IMR-90 (cell line): ENCODE data around the gene NR2C2. TPM values are rescaled to one million over a fixed set of nuclear protein-coding genes. Genes with fewer than 3 reads are reported as not detected.

Experiments
- ATAC-seq: fragments of 200-7000 bp; cut with Tn5 transposase; 2 replicates; pipeline ENCODE4 v1.9.1; 2020; ENCODE audit warnings: low read depth, mild to moderate bottlenecking, moderate library complexity
- BruUV-seq: library from RNA; stranded (reverse); fragments of 400-500 nt; replicated peaks from 2 replicates; lab custom pipeline; 2021; lab: Mats Ljungman, UMichigan
- CTCF ChIA-PET: fragments of 300-600 bp; formaldehyde crosslinking; extraction: SDS; loops from one replicate; lab custom pipeline; 2021; ENCODE audit warnings: antibody characterized with exemption; lab: Yijun Ruan, JAX
- POLR2A ChIA-PET: fragments of 300-600 bp; sonication (Branson Sonifier 250); formaldehyde crosslinking; loops from one replicate; lab custom pipeline; 2022; ENCODE audit warnings: antibody characterized with exemption; ENCODE audit not compliant: unreplicated experiment; lab: Charles Lee
- DNase-seq: peaks from one replicate; pipeline ENCODE4 v3.0.0; 2013
- H2AFZ ChIP-seq: replicated peaks from 2 replicates; pipeline ENCODE3; 2013; ENCODE audit warnings: low read length, mild to moderate bottlenecking; ENCODE audit not compliant: poor library complexity
- H2AK5ac ChIP-seq: 2 replicates; pipeline ENCODE4 v1.6.1; 2013; ENCODE audit warnings: low read depth, low read length, inconsistent platforms
- H2AK9ac ChIP-seq: replicated peaks from 2 replicates; pipeline ENCODE3; 2013; ENCODE audit warnings: mild to moderate bottlenecking, low read depth, low read length, moderate library complexity; ENCODE audit not compliant: poor library complexity
- H2BK120ac ChIP-seq: 2 replicates; pipeline ENCODE4 v1.6.1; 2013; ENCODE audit warnings: low read depth, low read length, inconsistent platforms
- H2BK15ac ChIP-seq: 3 replicates; pipeline ENCODE4 v1.6.1; 2013; ENCODE audit warnings: low read depth, low read length, inconsistent platforms
- H2BK20ac ChIP-seq: 2 replicates; pipeline ENCODE4 v1.6.1; 2013; ENCODE audit warnings: low read depth, mild to moderate bottlenecking, inconsistent platforms, low read length, moderate library complexity
- H2BK5ac ChIP-seq: 2 replicates; pipeline ENCODE4 v1.6.1; 2013; ENCODE audit warnings: mild to moderate bottlenecking, low read depth, low read length, inconsistent platforms; ENCODE audit not compliant: poor library complexity, severe bottlenecking
- H3K14ac ChIP-seq: replicated peaks from 2 replicates; pipeline ENCODE4 v1.6.1; 2013; ENCODE audit warnings: low read depth, low read length, inconsistent platforms
- H3K18ac ChIP-seq: 2 replicates; pipeline ENCODE4 v1.6.1; 2013; ENCODE audit warnings: low read depth, low read length, control low read depth
- H3K23ac ChIP-seq: 2 replicates; pipeline ENCODE4 v1.6.1; 2013; ENCODE audit warnings: low read depth, low read length, inconsistent platforms
- H3K27ac ChIP-seq: 2 replicates; pipeline ENCODE4 v1.5.1; 2013; ENCODE audit warnings: mild to moderate bottlenecking, control low read depth, low read length; ENCODE audit not compliant: insufficient read depth
- H3K27me3 ChIP-seq: 2 replicates; pipeline ENCODE4 v1.6.1; 2013; ENCODE audit warnings: low read length; ENCODE audit not compliant: control insufficient read depth, insufficient read depth
- H3K36me3 ChIP-seq: 2 replicates; pipeline ENCODE4 v1.6.1; 2013; ENCODE audit warnings: low read length, mixed read lengths; ENCODE audit not compliant: control insufficient read depth, insufficient read depth
- H3K4ac ChIP-seq: 2 replicates; pipeline ENCODE4 v1.6.1; 2013; ENCODE audit warnings: low read depth, low read length, inconsistent platforms
- H3K4me1 ChIP-seq: 2 replicates; pipeline ENCODE4 v1.6.1; 2013; ENCODE audit warnings: low read length, mixed read lengths; ENCODE audit not compliant: control insufficient read depth, insufficient read depth
- H3K4me2 ChIP-seq: 2 replicates; pipeline ENCODE4 v1.6.1; 2013; ENCODE audit warnings: low read depth, mild to moderate bottlenecking, control low read depth, low read length, moderate library complexity
- H3K4me3 ChIP-seq: 2 replicates; pipeline ENCODE4 v1.5.1; 2013; ENCODE audit warnings: low read depth, mild to moderate bottlenecking, control low read depth, low read length, moderate library complexity; ENCODE audit not compliant: insufficient read depth
- H3K56ac ChIP-seq: 2 replicates; pipeline ENCODE4 v1.6.1; 2013; ENCODE audit warnings: low read length, inconsistent platforms; ENCODE audit not compliant: insufficient read depth; ENCODE audit errors: extremely low read depth
- H3K79me1 ChIP-seq, 2 experiments: 2 replicates each; pipeline ENCODE4 v1.6.1; 2013; ENCODE audit warnings: low read length in 2 of 2, inconsistent platforms in 1 of 2, low read depth in 1 of 2
- H3K9ac ChIP-seq: 2 replicates; pipeline ENCODE4 v1.6.1; 2013; ENCODE audit warnings: low read depth, low read length, control low read depth
- H3K9me1 ChIP-seq: 2 replicates; pipeline ENCODE4 v1.6.1; 2013; ENCODE audit warnings: low read length, inconsistent platforms; ENCODE audit not compliant: insufficient read depth
- H3K9me3 ChIP-seq: 2 replicates; pipeline ENCODE4 v1.6.1; 2013; ENCODE audit warnings: low read length; ENCODE audit not compliant: control insufficient read depth, insufficient read depth
- H4K20me1 ChIP-seq: 2 replicates; pipeline ENCODE4 v1.6.1; 2013; ENCODE audit warnings: low read length, inconsistent platforms; ENCODE audit not compliant: insufficient read depth
- H4K5ac ChIP-seq: 2 replicates; pipeline ENCODE4 v1.6.1; 2013; ENCODE audit warnings: mild to moderate bottlenecking, low read depth, low read length, control low read depth
- H4K8ac ChIP-seq, 2 experiments: 2 replicates each; pipeline ENCODE4 v1.6.1; 2013; ENCODE audit warnings: low read depth in 2 of 2, low read length in 2 of 2, control low read depth in 1 of 2, inconsistent platforms in 1 of 2
- H4K91ac ChIP-seq: 2 replicates; pipeline ENCODE4 v1.6.1; 2013; ENCODE audit warnings: low read depth, low read length, inconsistent platforms; ENCODE audit not compliant: insufficient read depth
- MAZ ChIP-seq: IDR thresholded peaks from 2 replicates; pipeline ENCODE4 v1.6.1; 2012; ENCODE audit warnings: low read depth, mild to moderate bottlenecking, low read length, improper control_type of control experiment, moderate library complexity, borderline replicate concordance
- RAD21 ChIP-seq: IDR thresholded peaks from 2 replicates; pipeline ENCODE4 v1.6.1; 2012; ENCODE audit warnings: low read length, improper control_type of control experiment
- RFX5 ChIP-seq: IDR thresholded peaks from 2 replicates; pipeline ENCODE4 v1.8.0; 2012; ENCODE audit warnings: low read depth, mild to moderate bottlenecking, low read length, moderate library complexity
- WGBS, 2 experiments: methylation state at CpG; one replicate each; pipeline versions ENCODE4 v1.1.5 to v1.1.7; 2013; ENCODE audit warnings: missing lambda C conversion rate in 2 of 2; ENCODE audit not compliant: insufficient read length in 1 of 2; ENCODE audit errors: extremely low coverage in 2 of 2; 5-methylcytosine and 5-hydroxymethylcytosine counted together
- dilution Hi-C: fragments of 300-500 bp; cut with HindIII; formaldehyde crosslinking; loops from one replicate; pipeline ENCODE4 v1.14.3; 2018; ENCODE audit warnings: low sequenced_read_pairs; ENCODE audit not compliant: unreplicated experiment
- in situ Hi-C: fragments of 300-500 bp; cut with MboI; formaldehyde crosslinking; loops from 3 replicates; pipeline ENCODE4 v1.14.3; 2019; ENCODE audit warnings: low sequenced_read_pairs, inconsistent platforms, mixed read lengths
- intact Hi-C: fragments of 100-400 bp; cut with micrococcal nuclease; formaldehyde crosslinking; loops from 2 replicates; pipeline ENCODE4 v1.10.0; 2022
- polyA plus RNA-seq, 3 experiments: library from polyadenylated mRNA; depleted of rRNA; stranded (reverse); fragments of >200 nt; gene quantifications; 2 replicates each; pipeline ENCODE4 v1.2.3, GENCODE V29; 2012; ENCODE audit warnings: low replicate concordance in 1 of 3
- total RNA-seq: library from RNA; depleted of rRNA; stranded (reverse); fragments of >200 nt; gene quantifications from 2 replicates; pipeline ENCODE4 v1.2.3, GENCODE V29; 2012
- TF ChIP-seq, protein P1 (sequence below): fragments of 150-350 bp; IDR thresholded peaks from 2 replicates; pipeline ENCODE4 v1.6.1; 2016; ENCODE audit warnings: low read depth, mild to moderate bottlenecking, low read length, moderate library complexity, borderline replicate concordance

NR2C2 gene
- total and polyA plus RNA-seq, 2 of the 4 experiments (the other 2 are of a cell fraction) = 10.4 to 13.8 TPM

DNA sequence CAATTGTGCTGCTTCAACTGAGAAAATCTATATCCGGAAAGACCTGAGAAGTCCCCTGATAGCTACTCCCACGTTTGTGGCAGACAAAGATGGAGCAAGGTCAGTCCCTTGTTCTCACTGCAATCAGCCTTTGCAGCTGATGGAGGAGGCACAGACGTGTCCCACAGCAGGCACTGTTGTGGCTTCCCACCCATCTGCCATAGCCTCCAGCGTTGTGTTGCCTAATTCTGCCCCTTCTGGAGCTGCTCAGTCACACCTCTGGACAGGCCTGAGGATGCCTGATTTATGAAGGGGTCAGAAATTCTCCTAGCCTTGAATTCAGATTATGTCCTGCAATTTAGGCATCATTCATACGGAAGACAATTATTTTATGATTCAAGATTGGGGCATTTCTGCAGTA, 75.9 kb downstream of the NR2C2 start:
- in situ Hi-C loops (no loop called here), dilution Hi-C loops (no loop called here), intact Hi-C loops (no loop called here)
- Histone ChIP-seq H2BK5ac (no peak overlapping the region), H3K27me3 (no peaks in the 10 kb centered on the region), H3K79me1 (peaks cover 0 to 4% of the 10 kb centered on the region in 2 experiments; a peak in 1 of 4 replicates), H4K5ac (no peak overlapping the region), H3K36me3 (peaks cover 47% of the 10 kb centered on the region), H4K20me1 (peaks cover 6% of the 10 kb centered on the region; the same call in 1 of the 2 replicates), H4K91ac (no peak overlapping the region), H3K14ac (no peak overlapping the region), H2BK15ac (no peak overlapping the region), H3K9me3 (no peaks in the 10 kb centered on the region), H2BK20ac (no peak overlapping the region), H3K18ac (no peak overlapping the region), H3K23ac (no peak overlapping the region), H3K4ac (no peak overlapping the region), H2AK5ac (no peak overlapping the region), H3K4me2 (no peak overlapping the region), H3K4me3 (no peak overlapping the region), H3K9me1 (no peaks in the 10 kb centered on the region; the same call in 1 of the 2 replicates), H2BK120ac (no peak overlapping the region), H3K4me1 (no peaks in the 10 kb centered on the region), H2AFZ (no peak overlapping the region), H3K56ac (no peak overlapping the region), H2AK9ac (no peak overlapping the region), H4K8ac (no peak overlapping the region), H3K27ac (no peak overlapping the region), H3K9ac (no peak overlapping the region)
- TF ChIP-seq RFX5 (no peak), MAZ (no peak), RAD21 (no peak)
- TF ChIP-seq, protein P1, sequence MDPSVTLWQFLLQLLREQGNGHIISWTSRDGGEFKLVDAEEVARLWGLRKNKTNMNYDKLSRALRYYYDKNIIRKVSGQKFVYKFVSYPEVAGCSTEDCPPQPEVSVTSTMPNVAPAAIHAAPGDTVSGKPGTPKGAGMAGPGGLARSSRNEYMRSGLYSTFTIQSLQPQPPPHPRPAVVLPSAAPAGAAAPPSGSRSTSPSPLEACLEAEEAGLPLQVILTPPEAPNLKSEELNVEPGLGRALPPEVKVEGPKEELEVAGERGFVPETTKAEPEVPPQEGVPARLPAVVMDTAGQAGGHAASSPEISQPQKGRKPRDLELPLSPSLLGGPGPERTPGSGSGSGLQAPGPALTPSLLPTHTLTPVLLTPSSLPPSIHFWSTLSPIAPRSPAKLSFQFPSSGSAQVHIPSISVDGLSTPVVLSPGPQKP = no peak
- 60% methylated on average over 2 of the region's 5 CpGs; no CpG with 5 or more reads in 1 of the 2 experiments for WGBS, 2 experiments
- no TSS peak for BruUV-seq
- ChIA-PET CTCF (no interaction called here), POLR2A (no interaction called here)
- DNase-seq (no peak), ATAC-seq (no peak)
